Neural cell (in vitro differentiated cells): ENCODE measurements around the gene RNF13. TPM values are rescaled to one million over a fixed set of nuclear protein-coding genes. Genes with fewer than 3 reads are reported as not detected.

Experiments
- H2AFZ ChIP-seq: fragments of 200-600, 300-800 bp; sonication (generic), shearing (Covaris generic); 2 replicates; pipeline ENCODE4 v1.6.0; 2014; ENCODE audit warnings: low read depth, mild to moderate bottlenecking, antibody characterized with exemption, low read length, moderate library complexity
- H3F3A ChIP-seq: fragments of 200-600 bp; shearing (Covaris generic); 2 replicates; pipeline ENCODE4 v1.6.1; 2016; ENCODE audit warnings: mild to moderate bottlenecking, moderate library complexity, mixed read lengths, antibody characterized with exemption, low read length; ENCODE audit not compliant: insufficient read depth, poor library complexity, severe bottlenecking
- H3K27ac ChIP-seq: fragments of 200-600, 300-800 bp; sonication (generic), shearing (Covaris generic); 2 replicates; pipeline ENCODE4 v1.5.1; 2014; ENCODE audit warnings: mild to moderate bottlenecking, low read length, moderate library complexity
- H3K27me3 ChIP-seq: fragments of 300-800, 200-600 bp; sonication (generic), shearing (Covaris generic); 2 replicates; pipeline ENCODE4 v1.6.0; 2014; ENCODE audit warnings: mild to moderate bottlenecking, low read depth, low read length, moderate library complexity; ENCODE audit not compliant: insufficient read depth
- H3K36me3 ChIP-seq: fragments of 300-800, 200-600 bp; sonication (generic), shearing (Covaris generic); 2 replicates; pipeline ENCODE4 v1.5.1; 2014; ENCODE audit warnings: mild to moderate bottlenecking, antibody characterized with exemption, low read length, moderate library complexity; ENCODE audit not compliant: insufficient read depth
- H3K4me2 ChIP-seq: fragments of 300-800, 200-600 bp; sonication (generic), shearing (Covaris generic); 2 replicates; pipeline ENCODE4 v1.6.0; 2014; ENCODE audit warnings: mild to moderate bottlenecking, low read length
- H3K4me3 ChIP-seq: fragments of 300-800, 200-600 bp; sonication (generic), shearing (Covaris generic); 2 replicates; pipeline ENCODE4 v1.5.1; 2014; ENCODE audit warnings: mild to moderate bottlenecking, low read length, moderate library complexity
- H3K79me2 ChIP-seq: fragments of 200-600 bp; shearing (Covaris generic); replicated peaks from 2 replicates; pipeline ENCODE4 v1.6.0; 2014; ENCODE audit warnings: mild to moderate bottlenecking, low read length, moderate library complexity; ENCODE audit not compliant: insufficient read depth
- H3K9ac ChIP-seq: fragments of 300-800, 200-600 bp; sonication (generic), shearing (Covaris generic); 2 replicates; pipeline ENCODE4 v1.6.1; 2016; ENCODE audit warnings: mild to moderate bottlenecking, low read length, mixed read lengths
- H3K9me2 ChIP-seq: fragments of 200-600 bp; shearing (Covaris generic); 2 replicates; pipeline ENCODE4 v1.6.1; 2016; ENCODE audit warnings: mild to moderate bottlenecking, low read length, mixed read lengths; ENCODE audit not compliant: insufficient read depth
- H3K9me3 ChIP-seq: fragments of 200-600, 300-800 bp; sonication (generic), shearing (Covaris generic); 2 replicates; pipeline ENCODE4 v1.6.1; 2016; ENCODE audit warnings: mild to moderate bottlenecking, mixed run types, low read length, moderate library complexity, mixed read lengths
- H4K20me1 ChIP-seq: fragments of 200-600 bp; shearing (Covaris generic); 2 replicates; pipeline ENCODE4 v1.6.1; 2016; ENCODE audit warnings: mild to moderate bottlenecking, mixed run types; ENCODE audit not compliant: insufficient read depth
- EP300 ChIP-seq: fragments of 450-650 bp; conservative IDR thresholded peaks from 2 replicates; pipeline ENCODE4 v1.6.1; 2014; ENCODE audit warnings: antibody characterized with exemption, mild to moderate bottlenecking, moderate library complexity; ENCODE audit not compliant: poor library complexity, severe bottlenecking
- EZH2 ChIP-seq: fragments of 200-600, 300-800 bp; shearing (Covaris generic), sonication (generic); IDR thresholded peaks from 2 replicates; pipeline ENCODE4 v1.6.1; 2014; ENCODE audit warnings: antibody characterized with exemption, low read length, borderline replicate concordance, mild to moderate bottlenecking; ENCODE audit not compliant: insufficient read depth, poor library complexity, severe bottlenecking
- MXI1 ChIP-seq: fragments of 450-650 bp; conservative IDR thresholded peaks from 2 replicates; pipeline ENCODE4 v1.6.1; 2014; ENCODE audit warnings: antibody characterized with exemption, mild to moderate bottlenecking; ENCODE audit not compliant: poor library complexity, severe bottlenecking
- POLR2AphosphoS5 ChIP-seq: IDR thresholded peaks from 2 replicates; pipeline ENCODE4 v1.6.1; 2012
- RAD21 ChIP-seq: fragments of 450-650 bp; conservative IDR thresholded peaks from 2 replicates; pipeline ENCODE4 v1.6.1; 2014; ENCODE audit warnings: antibody characterized with exemption, mild to moderate bottlenecking, moderate library complexity
- SMC3 ChIP-seq: fragments of 450-650 bp; conservative IDR thresholded peaks from 2 replicates; pipeline ENCODE4 v1.6.1; 2014; ENCODE audit warnings: antibody characterized with exemption, mild to moderate bottlenecking, moderate library complexity; ENCODE audit not compliant: poor library complexity
- TAF1 ChIP-seq: IDR thresholded peaks from 2 replicates; pipeline ENCODE4 v1.6.1; 2012; ENCODE audit warnings: low read depth
- polyA plus RNA-seq: library from polyadenylated mRNA; depleted of rRNA; stranded (reverse); fragments of >200 nt; gene quantifications from 2 replicates; pipeline ENCODE4 v1.2.3, GENCODE V29; 2014
- TF ChIP-seq, protein P1 (sequence below): IDR thresholded peaks from 2 replicates; pipeline ENCODE4 v1.6.1; 2012; ENCODE audit warnings: borderline replicate concordance
- TF ChIP-seq, protein P2 (sequence below): fragments of 450-650 bp; IDR thresholded peaks from 2 replicates; pipeline ENCODE4 v1.5.1; 2014; ENCODE audit warnings: antibody characterized with exemption, mild to moderate bottlenecking, moderate library complexity; ENCODE audit not compliant: poor library complexity, severe bottlenecking

Gene RNF13
- polyA plus RNA-seq, 1 donor from 2014 or later = 52.3 TPM

DNA sequence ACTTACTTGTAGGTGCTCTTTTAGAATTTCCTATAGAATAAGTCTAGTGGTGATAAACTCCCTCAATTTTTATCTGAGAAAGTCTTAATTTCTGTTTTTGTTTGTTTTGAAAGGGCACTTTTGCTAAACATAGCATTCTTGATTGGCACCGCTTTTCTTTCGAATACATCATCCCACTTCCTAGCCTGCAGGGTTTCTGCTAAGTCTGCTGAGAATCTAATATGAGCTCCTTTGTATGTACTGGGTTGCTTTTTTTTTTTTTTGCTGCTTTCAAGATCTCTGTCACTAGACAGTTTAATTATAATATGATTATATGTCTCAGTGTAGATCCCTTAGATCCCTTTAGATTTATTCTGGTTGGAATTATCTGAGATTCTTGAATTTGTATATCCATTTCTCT is 136.2 kb downstream of the RNF13 start:
- Histone ChIP-seq H3F3A (peaks cover 4% of the 10 kb centered on the region), H3K4me3 (no peak overlapping the region), H3K9me2 (no peaks in the 10 kb centered on the region), H3K36me3 (no peaks in the 10 kb centered on the region), H3K27ac (no peak overlapping the region), H3K79me2 (no peaks in the 10 kb centered on the region), H4K20me1 (no peaks in the 10 kb centered on the region), H2AFZ (no peak overlapping the region), H3K9me3 (no peaks in the 10 kb centered on the region), H3K4me2 (no peak overlapping the region), H3K9ac (no peak overlapping the region), H3K27me3 (no peaks in the 10 kb centered on the region)
- TF ChIP-seq RAD21 = no peak
- TF ChIP-seq MXI1 = no peak
- TF ChIP-seq, protein P1, sequence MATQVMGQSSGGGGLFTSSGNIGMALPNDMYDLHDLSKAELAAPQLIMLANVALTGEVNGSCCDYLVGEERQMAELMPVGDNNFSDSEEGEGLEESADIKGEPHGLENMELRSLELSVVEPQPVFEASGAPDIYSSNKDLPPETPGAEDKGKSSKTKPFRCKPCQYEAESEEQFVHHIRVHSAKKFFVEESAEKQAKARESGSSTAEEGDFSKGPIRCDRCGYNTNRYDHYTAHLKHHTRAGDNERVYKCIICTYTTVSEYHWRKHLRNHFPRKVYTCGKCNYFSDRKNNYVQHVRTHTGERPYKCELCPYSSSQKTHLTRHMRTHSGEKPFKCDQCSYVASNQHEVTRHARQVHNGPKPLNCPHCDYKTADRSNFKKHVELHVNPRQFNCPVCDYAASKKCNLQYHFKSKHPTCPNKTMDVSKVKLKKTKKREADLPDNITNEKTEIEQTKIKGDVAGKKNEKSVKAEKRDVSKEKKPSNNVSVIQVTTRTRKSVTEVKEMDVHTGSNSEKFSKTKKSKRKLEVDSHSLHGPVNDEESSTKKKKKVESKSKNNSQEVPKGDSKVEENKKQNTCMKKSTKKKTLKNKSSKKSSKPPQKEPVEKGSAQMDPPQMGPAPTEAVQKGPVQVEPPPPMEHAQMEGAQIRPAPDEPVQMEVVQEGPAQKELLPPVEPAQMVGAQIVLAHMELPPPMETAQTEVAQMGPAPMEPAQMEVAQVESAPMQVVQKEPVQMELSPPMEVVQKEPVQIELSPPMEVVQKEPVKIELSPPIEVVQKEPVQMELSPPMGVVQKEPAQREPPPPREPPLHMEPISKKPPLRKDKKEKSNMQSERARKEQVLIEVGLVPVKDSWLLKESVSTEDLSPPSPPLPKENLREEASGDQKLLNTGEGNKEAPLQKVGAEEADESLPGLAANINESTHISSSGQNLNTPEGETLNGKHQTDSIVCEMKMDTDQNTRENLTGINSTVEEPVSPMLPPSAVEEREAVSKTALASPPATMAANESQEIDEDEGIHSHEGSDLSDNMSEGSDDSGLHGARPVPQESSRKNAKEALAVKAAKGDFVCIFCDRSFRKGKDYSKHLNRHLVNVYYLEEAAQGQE = no peak
- TF ChIP-seq EZH2 = no peak
- no peak for TF ChIP-seq TAF1
- TF ChIP-seq POLR2AphosphoS5 = no peak
- TF ChIP-seq, protein P2, sequence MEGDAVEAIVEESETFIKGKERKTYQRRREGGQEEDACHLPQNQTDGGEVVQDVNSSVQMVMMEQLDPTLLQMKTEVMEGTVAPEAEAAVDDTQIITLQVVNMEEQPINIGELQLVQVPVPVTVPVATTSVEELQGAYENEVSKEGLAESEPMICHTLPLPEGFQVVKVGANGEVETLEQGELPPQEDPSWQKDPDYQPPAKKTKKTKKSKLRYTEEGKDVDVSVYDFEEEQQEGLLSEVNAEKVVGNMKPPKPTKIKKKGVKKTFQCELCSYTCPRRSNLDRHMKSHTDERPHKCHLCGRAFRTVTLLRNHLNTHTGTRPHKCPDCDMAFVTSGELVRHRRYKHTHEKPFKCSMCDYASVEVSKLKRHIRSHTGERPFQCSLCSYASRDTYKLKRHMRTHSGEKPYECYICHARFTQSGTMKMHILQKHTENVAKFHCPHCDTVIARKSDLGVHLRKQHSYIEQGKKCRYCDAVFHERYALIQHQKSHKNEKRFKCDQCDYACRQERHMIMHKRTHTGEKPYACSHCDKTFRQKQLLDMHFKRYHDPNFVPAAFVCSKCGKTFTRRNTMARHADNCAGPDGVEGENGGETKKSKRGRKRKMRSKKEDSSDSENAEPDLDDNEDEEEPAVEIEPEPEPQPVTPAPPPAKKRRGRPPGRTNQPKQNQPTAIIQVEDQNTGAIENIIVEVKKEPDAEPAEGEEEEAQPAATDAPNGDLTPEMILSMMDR = no peak
- no peak for TF ChIP-seq SMC3
- TF ChIP-seq EP300 = no peak

DNA sequence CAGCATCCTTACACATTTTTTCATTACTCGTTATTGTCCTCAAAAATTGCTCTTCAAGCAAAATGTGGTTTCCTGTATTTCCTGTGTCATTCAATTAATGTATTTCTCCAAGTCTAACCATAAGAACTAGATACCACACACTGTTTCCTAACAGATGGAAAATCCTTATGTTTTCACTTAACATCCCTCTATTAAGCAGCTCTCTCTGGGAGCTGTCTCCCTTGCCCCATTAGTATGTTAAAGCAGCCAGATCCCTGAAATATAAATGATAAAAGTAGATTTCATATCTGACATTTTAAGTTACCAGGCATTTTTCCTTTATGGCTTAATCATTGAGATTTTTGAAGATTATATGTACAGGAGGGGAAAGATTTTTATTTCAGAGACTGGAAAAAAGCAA is 141.8 kb downstream of the RNF13 start:
- Histone ChIP-seq H3K27ac (no peak overlapping the region), H3K27me3 (no peaks in the 10 kb centered on the region), H3F3A (no peaks in the 10 kb centered on the region), H3K9me3 (no peaks in the 10 kb centered on the region), H3K9me2 (no peaks in the 10 kb centered on the region), H3K9ac (no peak overlapping the region), H2AFZ (no peak overlapping the region), H3K4me3 (no peak overlapping the region), H3K4me2 (no peak overlapping the region), H3K79me2 (peaks cover 5% of the 10 kb centered on the region), H4K20me1 (no peaks in the 10 kb centered on the region), H3K36me3 (no peaks in the 10 kb centered on the region)
- TF ChIP-seq, protein P2 = no peak
